GM12878 (cell line): ENCODE measurements around the gene DBNL. TPM values are rescaled to one million over a fixed set of nuclear protein-coding genes. Genes with fewer than 3 reads are reported as not detected.

Experiments used
- ATAC-seq: fragments of 200-7000 bp; cut with Tn5 transposase; 3 replicates; pipeline ENCODE4 v1.9.1; 2020; ENCODE audit warnings: mild to moderate bottlenecking, moderate library complexity
- BruUV-seq: library from RNA; stranded (reverse); fragments of 400-500 nt; replicated peaks from 2 replicates; lab custom pipeline; 2021; lab: Mats Ljungman, UMichigan
- CTCF ChIA-PET: fragments of 300-600 bp; sonication (Branson Sonifier 250); formaldehyde crosslinking; extraction: SDS; loops from one replicate; lab custom pipeline; 2021; ENCODE audit warnings: inconsistent platforms; lab: Yijun Ruan, JAX
- POLR2A ChIA-PET: fragments of 350-600 bp; formaldehyde crosslinking; extraction: SDS; loops from one replicate; lab custom pipeline; 2021; ENCODE audit warnings: inconsistent platforms; lab: Charles Lee
- RAD21 ChIA-PET: fragments of 300-600 bp; sonication (Branson Sonifier 250); formaldehyde crosslinking; loops from one replicate; lab custom pipeline; 2023; ENCODE audit warnings: antibody characterized with exemption; ENCODE audit not compliant: unreplicated experiment; lab: Charles Lee
- SMC1A ChIA-PET: fragments of 300-600 bp; sonication (Branson Sonifier 250); formaldehyde crosslinking; loops from one replicate; lab custom pipeline; 2023; ENCODE audit not compliant: unreplicated experiment, uncharacterized antibody; lab: Charles Lee
- DNase-seq: peaks from one replicate; pipeline ENCODE4 v3.0.0-alpha.2; 2011; ENCODE audit warnings: low read depth, low spot score
- FAIRE-seq: peaks from 3 replicates; lab custom pipeline; 2011; peaks lifted over from hg19 to GRCh38; lab: Jason Lieb, UNC
- H2AFZ ChIP-seq: 2 replicates; pipeline ENCODE4 v1.6.0; 2011; ENCODE audit warnings: low read depth, low read length, control low read depth; ENCODE audit not compliant: control insufficient read depth
- H3K27ac ChIP-seq: 2 replicates; pipeline ENCODE4 v1.5.1; 2011; ENCODE audit warnings: control low read depth; ENCODE audit not compliant: control insufficient read depth, insufficient read depth
- H3K27me3 ChIP-seq, 2 experiments: replicated peaks in 1 of 2; 2 replicates each; pipeline versions ENCODE4 v1.6.0 to v1.6.1; 2011; ENCODE audit warnings: low read length in 1 of 2; ENCODE audit not compliant: control insufficient read depth in 2 of 2, insufficient read depth in 2 of 2
- H3K36me3 ChIP-seq, 2 experiments: 2 replicates each; pipeline ENCODE4 v1.5.1; 2011; ENCODE audit warnings: low read length in 1 of 2; ENCODE audit not compliant: control insufficient read depth in 2 of 2, insufficient read depth in 2 of 2
- H3K4me1 ChIP-seq: 2 replicates; pipeline ENCODE4 v1.6.1; 2011; ENCODE audit warnings: mild to moderate bottlenecking, low read length, moderate library complexity, mixed read lengths; ENCODE audit not compliant: control insufficient read depth, insufficient read depth
- H3K4me2 ChIP-seq: 2 replicates; pipeline ENCODE4 v1.6.0; 2011; ENCODE audit warnings: control low read depth; ENCODE audit not compliant: control insufficient read depth, insufficient read depth
- H3K4me3 ChIP-seq: fragments of 200-600 bp; sonication (generic); 2 replicates; pipeline ENCODE4 v1.5.1; 2016
- H3K79me2 ChIP-seq: 2 replicates; pipeline ENCODE4 v1.6.0; 2011; ENCODE audit warnings: low read length; ENCODE audit not compliant: control insufficient read depth, insufficient read depth
- H3K9ac ChIP-seq: 2 replicates; pipeline ENCODE4 v1.8.0; 2011; ENCODE audit warnings: low read length, control low read depth, mixed read lengths; ENCODE audit not compliant: control insufficient read depth, insufficient read depth
- H3K9me3 ChIP-seq: replicated peaks from 3 replicates; pipeline ENCODE4 v1.5.1; 2011; ENCODE audit warnings: mild to moderate bottlenecking, low read length; ENCODE audit not compliant: control insufficient read depth, insufficient read depth
- H4K20me1 ChIP-seq: 2 replicates; pipeline ENCODE4 v1.6.0; 2011; ENCODE audit not compliant: control insufficient read depth, insufficient read depth
- FOXK2 ChIP-seq: fragments of 450-650 bp; IDR thresholded peaks from 2 replicates; pipeline ENCODE4 v1.6.1; 2017; ENCODE audit warnings: mild to moderate bottlenecking, moderate library complexity
- HDGF ChIP-seq: fragments of 450-650 bp; IDR thresholded peaks from 2 replicates; pipeline ENCODE4 v1.6.1; 2016; ENCODE audit warnings: antibody characterized with exemption
- IRF4 ChIP-seq: IDR thresholded peaks from 2 replicates; pipeline ENCODE4 v1.6.1; 2011; ENCODE audit warnings: low read depth, low read length
- NR2C2 ChIP-seq: IDR thresholded peaks from 2 replicates; pipeline ENCODE4 v1.6.1; 2011; ENCODE audit warnings: borderline replicate concordance, low read depth; ENCODE audit not compliant: control insufficient read depth, insufficient read length
- ZNF24 ChIP-seq: fragments of 450-650 bp; IDR thresholded peaks from 2 replicates; pipeline ENCODE4 v1.6.1; 2017; ENCODE audit warnings: antibody characterized with exemption, mild to moderate bottlenecking
- WGBS: methylation state at CpG from one replicate; pipeline ENCODE4 v1.1.6; 2016; ENCODE audit warnings: low lambda C conversion rate; ENCODE audit not compliant: insufficient replicate concordance, insufficient coverage; ENCODE audit errors: missing lambda C conversion rate; 5-methylcytosine and 5-hydroxymethylcytosine counted together
- in situ Hi-C: fragments of 300-500 bp; cut with MboI; formaldehyde crosslinking; loops from 9 replicates; pipeline ENCODE4 v1.14.3; 2018; ENCODE audit warnings: mixed read lengths
- intact Hi-C: fragments of 100-400 bp; cut with micrococcal nuclease; formaldehyde crosslinking; loops from one replicate; pipeline ENCODE4 v1.14.2; 2022; ENCODE audit not compliant: unreplicated experiment
- polyA plus RNA-seq, 11 experiments: library from polyadenylated mRNA; depleted of rRNA in 4 of 11; unstranded in 6 of 11; stranded (reverse) in 5 of 11; fragments of >200 nt; fragmentation: Nextera tagmentation in 4 of 11; fragmentation: Illumina TruSeq in 1 of 11; extraction: Ambion mirVana in 4 of 11; extraction: Trizol in 1 of 11; gene quantifications; 1 replicate in 1 of 11; 2 replicates in 10 of 11; pipeline versions ENCODE4 v1.2.1 to v1.2.3, GENCODE V29; 2011 to 2016; ENCODE audit warnings: inconsistent platforms in 2 of 11, missing spikeins in 2 of 11, low read depth in 1 of 11
- total RNA-seq, 4 experiments: library from RNA; depleted of rRNA in 3 of 4; stranded (reverse); fragments of >200 nt in 3 of 4; fragmentation: Illumina TruSeq in 1 of 4; extraction: Trizol in 1 of 4; gene quantifications; 2 replicates each; pipeline versions ENCODE4 v1.2.1 to v1.2.3, GENCODE V29; 2013 to 2021
- TF ChIP-seq, protein P1 (sequence below): IDR thresholded peaks from 2 replicates; pipeline ENCODE4 v1.6.1; 2011; ENCODE audit warnings: borderline replicate concordance, low read depth, mild to moderate bottlenecking, moderate library complexity, mixed read lengths, low read length; ENCODE audit not compliant: insufficient read depth; ENCODE audit errors: extremely low read length
- TF ChIP-seq, protein P2 (sequence below): IDR thresholded peaks from 2 replicates; pipeline ENCODE4 v1.6.1; 2011; ENCODE audit warnings: mild to moderate bottlenecking, low read depth, low read length, moderate library complexity; ENCODE audit not compliant: insufficient replicate concordance

DBNL gene
- total and polyA plus RNA-seq, 10 of the 15 experiments (the other 5 are each of a cell fraction or from before 2014, with no cell fraction given), result 4.1 to 179 (median 84.3) TPM

DNA sequence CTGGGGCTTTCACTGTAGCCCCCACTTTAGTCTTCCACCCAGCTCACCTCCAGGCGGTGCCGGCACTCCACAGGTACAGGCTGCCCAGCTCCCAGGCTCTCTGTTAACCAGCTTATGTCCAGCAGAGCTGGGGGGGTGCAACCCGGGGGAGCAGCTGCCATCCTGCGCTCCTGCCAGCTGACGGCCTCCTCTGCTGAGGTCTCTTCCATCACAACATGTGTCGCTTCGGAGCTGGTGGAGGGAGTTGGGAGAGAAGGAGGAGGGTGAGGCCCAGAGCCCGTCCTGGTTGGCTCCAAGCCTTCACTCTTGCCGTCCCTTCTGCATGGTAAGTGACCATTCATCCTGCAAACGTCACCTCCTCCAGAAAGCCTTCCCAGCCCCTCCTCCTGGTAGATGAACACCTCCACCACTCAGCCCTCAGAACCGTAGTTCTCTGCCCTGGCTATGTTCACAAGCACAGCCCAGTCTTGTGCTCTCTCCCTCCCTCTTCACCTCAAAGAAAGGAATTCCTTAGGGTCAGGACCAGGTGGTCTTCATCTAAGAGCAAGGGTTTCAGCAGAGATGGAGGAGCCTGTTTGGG lies 36.3 kb downstream of the DBNL start:
- 56% methylated on average over 11 of the region's 11 CpGs for WGBS
- in situ Hi-C loops, result no loop called here
- ChIA-PET POLR2A (interaction anchor here (0.6 to 1.9 kb wide), 13 partner anchors 10 to 952 kb away, joined by 3 to 16 read pairs (median 6); partner anchors contain the start of genes DBNL, DDX56 and YKT6), SMC1A (interaction anchor here (0.9 to 1.7 kb wide), 14 partner anchors 8 to 131 kb away, joined by 3 to 10 read pairs (median 3); partner anchors contain the start of genes DBNL and POLD2), RAD21 (interaction anchor here (0.7 to 1.9 kb wide), 8 partner anchors 44 to 506 kb away, joined by 3 to 10 read pairs (median 4); partner anchors contain the start of gene YKT6), CTCF (interaction anchor here (0.6 to 1.6 kb wide), 6 partner anchors 17 to 718 kb away, joined by 3 to 9 read pairs (median 4); no protein-coding TSS in a partner anchor)
- no peak for FAIRE-seq
- Histone ChIP-seq H3K4me1 (peaks cover 18% of the 10 kb centered on the region), H3K9me3 (no peaks in the 10 kb centered on the region), H2AFZ (0 out of 2 replicates have a peak overlapping the region, but pooled peaks have one; percentile 12), H3K4me3 (peak overlapping the region; percentile 99), H3K9ac (peak overlapping the region; percentile 93), H4K20me1 (no peaks in the 10 kb centered on the region), H3K79me2 (peaks cover 22% of the 10 kb centered on the region), H3K27ac (peak overlapping the region; percentile 93), H3K4me2 (peak overlapping the region; percentile 25), H3K36me3 (peaks cover 9 to 26% of the 10 kb centered on the region in 2 experiments), H3K27me3 (no peaks in the 10 kb centered on the region)
- DNase-seq, result no peak
- ATAC-seq, result no peak
- intact Hi-C loops, result loop anchor here (2.0 kb wide), 1 partner anchor 116 kb away; no protein-coding TSS in a partner anchor
- no TSS peak for BruUV-seq
- TF ChIP-seq ZNF24, result no peak
- TF ChIP-seq, protein P1, sequence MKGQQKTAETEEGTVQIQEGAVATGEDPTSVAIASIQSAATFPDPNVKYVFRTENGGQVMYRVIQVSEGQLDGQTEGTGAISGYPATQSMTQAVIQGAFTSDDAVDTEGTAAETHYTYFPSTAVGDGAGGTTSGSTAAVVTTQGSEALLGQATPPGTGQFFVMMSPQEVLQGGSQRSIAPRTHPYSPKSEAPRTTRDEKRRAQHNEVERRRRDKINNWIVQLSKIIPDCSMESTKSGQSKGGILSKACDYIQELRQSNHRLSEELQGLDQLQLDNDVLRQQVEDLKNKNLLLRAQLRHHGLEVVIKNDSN, result no peak
- TF ChIP-seq NR2C2, result no peak
- TF ChIP-seq FOXK2, result no peak
- TF ChIP-seq IRF4, result no peak
- TF ChIP-seq, protein P2, sequence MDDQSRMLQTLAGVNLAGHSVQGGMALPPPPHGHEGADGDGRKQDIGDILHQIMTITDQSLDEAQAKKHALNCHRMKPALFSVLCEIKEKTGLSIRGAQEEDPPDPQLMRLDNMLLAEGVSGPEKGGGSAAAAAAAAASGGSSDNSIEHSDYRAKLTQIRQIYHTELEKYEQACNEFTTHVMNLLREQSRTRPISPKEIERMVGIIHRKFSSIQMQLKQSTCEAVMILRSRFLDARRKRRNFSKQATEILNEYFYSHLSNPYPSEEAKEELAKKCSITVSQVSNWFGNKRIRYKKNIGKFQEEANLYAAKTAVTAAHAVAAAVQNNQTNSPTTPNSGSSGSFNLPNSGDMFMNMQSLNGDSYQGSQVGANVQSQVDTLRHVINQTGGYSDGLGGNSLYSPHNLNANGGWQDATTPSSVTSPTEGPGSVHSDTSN, result no peak
- peak; percentile 47; the same call in 1 of the 2 replicates for TF ChIP-seq HDGF
